Esophagus squamous epithelium (tissue), 4 donors: ENCODE results near the gene PIN1.

ENCODE experiments used
- POLR2A ChIP-seq, 4 donors: fragments of 450-650 bp; IDR thresholded peaks; one replicate each; pipeline ENCODE4 v1.6.1; 2017; ENCODE audit warnings: antibody characterized with exemption in 4 of 4, mild to moderate bottlenecking in 4 of 4, moderate library complexity in 3 of 4
- TF ChIP-seq, protein P1 (sequence below), 6 experiments: fragments of 450-650 bp in 4 of 6; fragments of 200-600 bp in 2 of 6; sonication (generic) in 2 of 6; IDR thresholded peaks; one replicate each; pipeline ENCODE4 v1.5.1; 2016 to 2019; ENCODE audit warnings: antibody characterized with exemption in 6 of 6, mild to moderate bottlenecking in 4 of 6, moderate library complexity in 4 of 6

DNA sequence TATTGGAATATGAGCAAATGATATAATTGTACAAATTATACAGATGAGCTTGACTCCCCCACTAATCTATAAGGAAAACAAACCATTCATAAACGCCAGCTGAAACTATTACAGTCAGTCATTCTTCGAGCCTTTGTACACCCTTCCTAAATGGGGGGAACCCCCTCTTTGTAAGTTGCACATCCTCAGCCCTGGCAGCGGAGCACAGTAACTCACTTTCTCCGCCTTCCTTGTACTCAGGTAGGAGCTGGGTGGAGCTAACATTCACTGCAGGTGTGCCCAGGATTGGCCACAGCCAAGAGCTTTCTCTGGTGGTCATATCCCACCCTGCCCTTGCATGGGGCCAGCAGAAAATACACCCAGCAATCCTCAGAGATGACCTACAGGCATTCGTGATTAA lies 28.6 kb downstream of the PIN1 start:
- TF ChIP-seq, protein P1, sequence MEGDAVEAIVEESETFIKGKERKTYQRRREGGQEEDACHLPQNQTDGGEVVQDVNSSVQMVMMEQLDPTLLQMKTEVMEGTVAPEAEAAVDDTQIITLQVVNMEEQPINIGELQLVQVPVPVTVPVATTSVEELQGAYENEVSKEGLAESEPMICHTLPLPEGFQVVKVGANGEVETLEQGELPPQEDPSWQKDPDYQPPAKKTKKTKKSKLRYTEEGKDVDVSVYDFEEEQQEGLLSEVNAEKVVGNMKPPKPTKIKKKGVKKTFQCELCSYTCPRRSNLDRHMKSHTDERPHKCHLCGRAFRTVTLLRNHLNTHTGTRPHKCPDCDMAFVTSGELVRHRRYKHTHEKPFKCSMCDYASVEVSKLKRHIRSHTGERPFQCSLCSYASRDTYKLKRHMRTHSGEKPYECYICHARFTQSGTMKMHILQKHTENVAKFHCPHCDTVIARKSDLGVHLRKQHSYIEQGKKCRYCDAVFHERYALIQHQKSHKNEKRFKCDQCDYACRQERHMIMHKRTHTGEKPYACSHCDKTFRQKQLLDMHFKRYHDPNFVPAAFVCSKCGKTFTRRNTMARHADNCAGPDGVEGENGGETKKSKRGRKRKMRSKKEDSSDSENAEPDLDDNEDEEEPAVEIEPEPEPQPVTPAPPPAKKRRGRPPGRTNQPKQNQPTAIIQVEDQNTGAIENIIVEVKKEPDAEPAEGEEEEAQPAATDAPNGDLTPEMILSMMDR (IDR thresholded peaks at IDR 0.05): no peak
- TF ChIP-seq POLR2A (IDR thresholded peaks at IDR 0.05): no peak
